HEK293 (cell line): ENCODE results near the gene ZDHHC17.

Source experiments
- CTCF ChIA-PET: fragments of 350-600 bp; formaldehyde crosslinking; extraction: SDS; loops from one replicate; lab custom pipeline; 2021; ENCODE audit warnings: antibody characterized with exemption; lab: Yijun Ruan, JAX
- POLR2A ChIA-PET: fragments of 300-600 bp; formaldehyde crosslinking; extraction: SDS; loops from one replicate; lab custom pipeline; 2020; ENCODE audit warnings: antibody characterized with exemption, inconsistent platforms; lab: Yijun Ruan, JAX
- H3K27ac ChIP-seq: fragments of 200-500 bp; sonication (Bioruptor generic); 2 replicates; pipeline ENCODE4 v1.5.1; 2014; ENCODE audit warnings: low read depth, low read length, control low read depth, inconsistent platforms; ENCODE audit errors: extremely low read depth
- H3K36me3 ChIP-seq, 2 experiments: fragments of 200-500 bp in 1 of 2; sonication (Bioruptor generic) in 1 of 2; 1 replicate in 1 of 2; 2 replicates in 1 of 2; pipeline ENCODE4 v1.5.1; 2014 to 2017; ENCODE audit warnings: inconsistent platforms in 2 of 2, low read length in 2 of 2; ENCODE audit not compliant: control insufficient read depth in 2 of 2, insufficient read depth in 1 of 2
- H3K4me1 ChIP-seq: fragments of 200-500 bp; sonication (Bioruptor generic); 2 replicates; pipeline ENCODE4 v1.5.1; 2014; ENCODE audit warnings: mild to moderate bottlenecking, low read length, inconsistent platforms; ENCODE audit not compliant: control insufficient read depth, insufficient read depth
- H3K4me3 ChIP-seq: 2 replicates; pipeline ENCODE4 v1.5.1; 2011; ENCODE audit warnings: low read depth, mild to moderate bottlenecking, control low read depth, low read length, moderate library complexity
- H3K9me3 ChIP-seq: fragments of 200-500 bp; sonication (Bioruptor generic); 2 replicates; pipeline ENCODE4 v1.5.1; 2014; ENCODE audit warnings: low read depth, low read length, inconsistent platforms; ENCODE audit not compliant: control insufficient read depth, insufficient read depth
- INSM2 ChIP-seq: fragments of 450-650 bp; formaldehyde crosslinking; IDR thresholded peaks from 2 replicates; pipeline ENCODE4 v1.5.1; 2016; ENCODE audit warnings: missing biosample characterization, missing genetic modification characterization
- MYNN ChIP-seq: fragments of 450-650 bp; formaldehyde crosslinking; IDR thresholded peaks from 2 replicates; pipeline ENCODE4 v1.5.1; 2016; ENCODE audit warnings: missing biosample characterization, missing genetic modification characterization, borderline replicate concordance
- OSR2 ChIP-seq: fragments of 450-650 bp; formaldehyde crosslinking; IDR thresholded peaks from 2 replicates; pipeline ENCODE4 v1.5.1; 2016; ENCODE audit warnings: missing biosample characterization, missing genetic modification characterization
- SP3 ChIP-seq: fragments of 450-650 bp; formaldehyde crosslinking; IDR thresholded peaks from 2 replicates; pipeline ENCODE4 v1.5.1; 2016; ENCODE audit warnings: missing biosample characterization, missing genetic modification characterization
- TRIM28 ChIP-seq: IDR thresholded peaks from 2 replicates; pipeline ENCODE4 v1.6.1; 2011; ENCODE audit warnings: low read length, control low read depth, borderline replicate concordance
- TSHZ1 ChIP-seq: fragments of 450-650 bp; formaldehyde crosslinking; IDR thresholded peaks from 2 replicates; pipeline ENCODE4 v1.5.1; 2016; ENCODE audit warnings: missing biosample characterization, missing genetic modification characterization, borderline replicate concordance
- ZBTB20 ChIP-seq: fragments of 450-650 bp; formaldehyde crosslinking; IDR thresholded peaks from 2 replicates; pipeline ENCODE4 v1.5.1; 2016; ENCODE audit warnings: missing biosample characterization, missing genetic modification characterization
- ZBTB26 ChIP-seq: fragments of 450-650 bp; formaldehyde crosslinking; optimal IDR thresholded peaks from 2 replicates; pipeline ENCODE3; 2016; ENCODE audit warnings: missing biosample characterization, mild to moderate bottlenecking, missing genetic modification characterization
- ZBTB48 ChIP-seq: fragments of 450-650 bp; formaldehyde crosslinking; IDR thresholded peaks from 2 replicates; pipeline ENCODE4 v1.5.1; 2016; ENCODE audit warnings: missing biosample characterization, missing genetic modification characterization
- ZFP37 ChIP-seq: fragments of 450-650 bp; formaldehyde crosslinking; IDR thresholded peaks from 2 replicates; pipeline ENCODE4 v1.5.1; 2016; ENCODE audit warnings: missing biosample characterization, missing genetic modification characterization
- ZNF2 ChIP-seq: fragments of 450-650 bp; formaldehyde crosslinking; IDR thresholded peaks from 2 replicates; pipeline ENCODE4 v1.5.1; 2016; ENCODE audit warnings: missing biosample characterization, missing genetic modification characterization
- ZNF23 ChIP-seq: fragments of 450-650 bp; formaldehyde crosslinking; IDR thresholded peaks from 2 replicates; pipeline ENCODE4 v1.5.1; 2016; ENCODE audit warnings: missing biosample characterization, missing genetic modification characterization, borderline replicate concordance
- ZNF350 ChIP-seq: fragments of 450-650 bp; formaldehyde crosslinking; IDR thresholded peaks from 2 replicates; pipeline ENCODE4 v1.5.0; 2017; ENCODE audit warnings: missing biosample characterization, mild to moderate bottlenecking, missing genetic modification characterization
- ZNF391 ChIP-seq: fragments of 450-650 bp; formaldehyde crosslinking; IDR thresholded peaks from 2 replicates; pipeline ENCODE4 v1.5.1; 2016; ENCODE audit warnings: low read depth, missing biosample characterization, missing genetic modification characterization, borderline replicate concordance
- ZNF394 ChIP-seq: fragments of 450-650 bp; formaldehyde crosslinking; IDR thresholded peaks from 2 replicates; pipeline ENCODE4 v1.5.1; 2016; ENCODE audit warnings: missing biosample characterization, missing genetic modification characterization, mild to moderate bottlenecking, moderate library complexity, borderline replicate concordance
- ZNF433 ChIP-seq: fragments of 450-650 bp; formaldehyde crosslinking; IDR thresholded peaks from 2 replicates; pipeline ENCODE4 v1.5.1; 2016; ENCODE audit warnings: missing biosample characterization, missing genetic modification characterization, low read depth
- ZNF549 ChIP-seq: fragments of 450-650 bp; IDR thresholded peaks from 2 replicates; pipeline ENCODE4 v1.5.1; 2018; ENCODE audit warnings: missing biosample characterization, missing genetic modification characterization, mild to moderate bottlenecking, inconsistent platforms, moderate library complexity
- ZNF561 ChIP-seq: fragments of 450-650 bp; IDR thresholded peaks from 2 replicates; pipeline ENCODE4 v1.5.1; 2018; ENCODE audit warnings: missing biosample characterization, missing genetic modification characterization, borderline replicate concordance
- ZNF629 ChIP-seq: fragments of 450-650 bp; formaldehyde crosslinking; IDR thresholded peaks from 2 replicates; pipeline ENCODE4 v1.5.1; 2017; ENCODE audit warnings: missing biosample characterization, missing genetic modification characterization
- ZNF776 ChIP-seq: fragments of 450-650 bp; formaldehyde crosslinking; IDR thresholded peaks from 2 replicates; pipeline ENCODE4 v1.5.0; 2017; ENCODE audit warnings: missing biosample characterization, missing genetic modification characterization, borderline replicate concordance
- ZNF791 ChIP-seq: fragments of 450-650 bp; formaldehyde crosslinking; IDR thresholded peaks from 2 replicates; pipeline ENCODE4 v1.5.1; 2016; ENCODE audit warnings: missing biosample characterization, missing genetic modification characterization
- ZSCAN30 ChIP-seq: fragments of 450-650 bp; IDR thresholded peaks from 2 replicates; pipeline ENCODE4 v1.5.1; 2018; ENCODE audit warnings: missing biosample characterization, mild to moderate bottlenecking, missing genetic modification characterization, moderate library complexity
- TF ChIP-seq, protein P1 (sequence below): fragments of 450-650 bp; formaldehyde crosslinking; IDR thresholded peaks from 2 replicates; pipeline ENCODE4 v1.5.1; 2016; ENCODE audit warnings: missing biosample characterization, missing genetic modification characterization
- TF ChIP-seq, protein P2 (sequence below): fragments of 450-650 bp; formaldehyde crosslinking; IDR thresholded peaks from 2 replicates; pipeline ENCODE4 v1.5.1; 2017; ENCODE audit warnings: missing biosample characterization, mild to moderate bottlenecking, missing genetic modification characterization, moderate library complexity
- TF ChIP-seq, protein P3 (sequence below): IDR thresholded peaks from 2 replicates; pipeline ENCODE4 v1.6.1; 2011; ENCODE audit warnings: mild to moderate bottlenecking, low read depth, low read length, borderline replicate concordance
- TF ChIP-seq, protein P4 (sequence below): fragments of 450-650 bp; formaldehyde crosslinking; IDR thresholded peaks from 2 replicates; pipeline ENCODE4 v1.5.1; 2016; ENCODE audit warnings: missing biosample characterization, missing genetic modification characterization

The ZDHHC17 gene

GRCh38 chr12:76880519-76881023, 116.7 kb downstream of the ZDHHC17 start:
- no peaks in the 10 kb centered on the region for H3K9me3 ChIP-seq
- no peaks in the 10 kb centered on the region for H3K36me3 ChIP-seq
- H3K4me3 ChIP-seq, result no peak overlapping the region
- POLR2A ChIA-PET, result interaction anchor here (0.5 to 1.1 kb wide), 2 partner anchors 9 to 12 kb away, joined by 3 read pairs; no protein-coding TSS in a partner anchor
- CTCF ChIA-PET, result interaction anchor here (0.6 to 1.7 kb wide), 5 partner anchors 15 to 568 kb away, joined by 3 to 8 read pairs (median 3); no protein-coding TSS in a partner anchor
- H3K4me1 ChIP-seq, result peaks cover 34% of the 10 kb centered on the region
- H3K27ac ChIP-seq, result peak overlapping the region; percentile 91
- TF ChIP-seq ZBTB48 (tag by site-specific recombination), result peak; percentile 57; the same call in 1 of the 2 replicates
- TF ChIP-seq ZNF433 (tag by site-specific recombination), result no peak
- TF ChIP-seq ZNF2, result 0 out of 2 replicates have a peak, but pooled peaks have one; percentile 14
- TF ChIP-seq ZNF549 (tag by site-specific recombination), result no peak
- TF ChIP-seq, protein P1, sequence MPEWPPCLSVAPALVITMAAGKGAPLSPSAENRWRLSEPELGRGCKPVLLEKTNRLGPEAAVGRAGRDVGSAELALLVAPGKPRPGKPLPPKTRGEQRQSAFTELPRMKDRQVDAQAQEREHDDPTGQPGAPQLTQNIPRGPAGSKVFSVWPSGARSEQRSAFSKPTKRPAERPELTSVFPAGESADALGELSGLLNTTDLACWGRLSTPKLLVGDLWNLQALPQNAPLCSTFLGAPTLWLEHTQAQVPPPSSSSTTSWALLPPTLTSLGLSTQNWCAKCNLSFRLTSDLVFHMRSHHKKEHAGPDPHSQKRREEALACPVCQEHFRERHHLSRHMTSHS (tag by site-specific recombination), result no peak
- TF ChIP-seq ZNF561, result no peak
- no peak for TF ChIP-seq ZNF394 (tag by site-specific recombination)
- no peak for TF ChIP-seq ZNF23 (tag by site-specific recombination)
- TF ChIP-seq ZBTB26 (tag by site-specific recombination), result no peak
- no peak for TF ChIP-seq MYNN (tag by site-specific recombination)
- TF ChIP-seq TRIM28, result no peak
- peak; percentile 45; the same call in 1 of the 2 replicates for TF ChIP-seq OSR2 (tag by site-specific recombination)
- TF ChIP-seq INSM2 (tag by site-specific recombination), result no peak
- TF ChIP-seq, protein P2, sequence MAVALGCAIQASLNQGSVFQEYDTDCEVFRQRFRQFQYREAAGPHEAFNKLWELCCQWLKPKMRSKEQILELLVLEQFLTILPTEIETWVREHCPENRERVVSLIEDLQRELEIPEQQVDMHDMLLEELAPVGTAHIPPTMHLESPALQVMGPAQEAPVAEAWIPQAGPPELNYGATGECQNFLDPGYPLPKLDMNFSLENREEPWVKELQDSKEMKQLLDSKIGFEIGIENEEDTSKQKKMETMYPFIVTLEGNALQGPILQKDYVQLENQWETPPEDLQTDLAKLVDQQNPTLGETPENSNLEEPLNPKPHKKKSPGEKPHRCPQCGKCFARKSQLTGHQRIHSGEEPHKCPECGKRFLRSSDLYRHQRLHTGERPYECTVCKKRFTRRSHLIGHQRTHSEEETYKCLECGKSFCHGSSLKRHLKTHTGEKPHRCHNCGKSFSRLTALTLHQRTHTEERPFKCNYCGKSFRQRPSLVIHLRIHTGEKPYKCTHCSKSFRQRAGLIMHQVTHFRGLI (tag by site-specific recombination), result peak; percentile 50; the same call in 1 of the 2 replicates
- TF ChIP-seq ZNF350 (tag by site-specific recombination), result no peak
- no peak for TF ChIP-seq TSHZ1 (tag by site-specific recombination)
- no peak for TF ChIP-seq ZNF391
- no peak for TF ChIP-seq ZNF791 (tag by site-specific recombination)
- peak; percentile 31; the same call in 1 of the 2 replicates for TF ChIP-seq ZNF629 (tag by site-specific recombination)
- TF ChIP-seq, protein P3, sequence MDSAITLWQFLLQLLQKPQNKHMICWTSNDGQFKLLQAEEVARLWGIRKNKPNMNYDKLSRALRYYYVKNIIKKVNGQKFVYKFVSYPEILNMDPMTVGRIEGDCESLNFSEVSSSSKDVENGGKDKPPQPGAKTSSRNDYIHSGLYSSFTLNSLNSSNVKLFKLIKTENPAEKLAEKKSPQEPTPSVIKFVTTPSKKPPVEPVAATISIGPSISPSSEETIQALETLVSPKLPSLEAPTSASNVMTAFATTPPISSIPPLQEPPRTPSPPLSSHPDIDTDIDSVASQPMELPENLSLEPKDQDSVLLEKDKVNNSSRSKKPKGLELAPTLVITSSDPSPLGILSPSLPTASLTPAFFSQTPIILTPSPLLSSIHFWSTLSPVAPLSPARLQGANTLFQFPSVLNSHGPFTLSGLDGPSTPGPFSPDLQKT, result no peak
- TF ChIP-seq ZBTB20, result peak; percentile 26; the same call in 1 of the 2 replicates
- TF ChIP-seq, protein P4, sequence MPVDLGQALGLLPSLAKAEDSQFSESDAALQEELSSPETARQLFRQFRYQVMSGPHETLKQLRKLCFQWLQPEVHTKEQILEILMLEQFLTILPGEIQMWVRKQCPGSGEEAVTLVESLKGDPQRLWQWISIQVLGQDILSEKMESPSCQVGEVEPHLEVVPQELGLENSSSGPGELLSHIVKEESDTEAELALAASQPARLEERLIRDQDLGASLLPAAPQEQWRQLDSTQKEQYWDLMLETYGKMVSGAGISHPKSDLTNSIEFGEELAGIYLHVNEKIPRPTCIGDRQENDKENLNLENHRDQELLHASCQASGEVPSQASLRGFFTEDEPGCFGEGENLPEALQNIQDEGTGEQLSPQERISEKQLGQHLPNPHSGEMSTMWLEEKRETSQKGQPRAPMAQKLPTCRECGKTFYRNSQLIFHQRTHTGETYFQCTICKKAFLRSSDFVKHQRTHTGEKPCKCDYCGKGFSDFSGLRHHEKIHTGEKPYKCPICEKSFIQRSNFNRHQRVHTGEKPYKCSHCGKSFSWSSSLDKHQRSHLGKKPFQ (tag by site-specific recombination), result no peak
- TF ChIP-seq ZSCAN30 (tag by site-specific recombination), result no peak
- no peak for TF ChIP-seq ZFP37 (tag by site-specific recombination)
- TF ChIP-seq SP3 (tag by site-specific recombination), result no peak
- TF ChIP-seq ZNF776 (tag by site-specific recombination), result no peak
